Measurements from ENCODE around the gene VPS33A. TPM values are rescaled to one million over a fixed set of nuclear protein-coding genes. Genes with fewer than 3 reads are reported as not detected.

Gene VPS33A
- total and polyA plus RNA-seq, 2 experiments from 2014 or later, result 18.6 to 37.4 TPM

GRCh38 chr12:122297494-122297893 lies 31.2 kb upstream of the VPS33A start:
- Histone ChIP-seq H3K27ac (no peak overlapping the region), H3K4me3 (no peak overlapping the region), H3K4me1 (ENCODE audit: low read depth) (no peaks in the 10 kb centered on the region), H3K36me3 (peaks cover 5% of the 10 kb centered on the region), H3K27me3 (no peaks in the 10 kb centered on the region), H3K9me3 (ENCODE audit: low read depth) (no peaks in the 10 kb centered on the region)
- TF ChIP-seq CTCF (IDR thresholded peaks at IDR 0.05; ENCODE audit: low read depth, low read length), result no peak
- DNase-seq (ENCODE audit: low read depth in 1 of 2, low spot score in 1 of 2), result no peak

- H3K4me1 ChIP-seq (ENCODE audit: low read depth), result no peaks in the 10 kb centered on the region
- no peak for TF ChIP-seq CTCF (IDR thresholded peaks at IDR 0.05; ENCODE audit: low read depth, low read length)
- no peaks in the 10 kb centered on the region for H3K9me3 ChIP-seq (ENCODE audit: low read depth)
- peaks cover 5% of the 10 kb centered on the region for H3K36me3 ChIP-seq
- H3K4me3 ChIP-seq, result no peak overlapping the region
- no peaks in the 10 kb centered on the region for H3K27me3 ChIP-seq
- DNase-seq (ENCODE audit: low read depth in 1 of 2, low spot score in 1 of 2), result no peak
- H3K27ac ChIP-seq, result no peak overlapping the region
Measured at GRCh38 chr12:122295877-122296276, 29.6 kb upstream of the VPS33A start.

GRCh38 chr12:122293081-122293480 lies 26.8 kb upstream of the VPS33A start:
- no peak overlapping the region for H3K27ac ChIP-seq
- no peak for DNase-seq (ENCODE audit: low read depth in 1 of 2, low spot score in 1 of 2)
- no peaks in the 10 kb centered on the region for H3K27me3 ChIP-seq
- H3K4me1 ChIP-seq (ENCODE audit: low read depth), result no peaks in the 10 kb centered on the region
- H3K36me3 ChIP-seq, result peaks cover 5% of the 10 kb centered on the region
- no peaks in the 10 kb centered on the region for H3K9me3 ChIP-seq (ENCODE audit: low read depth)
- H3K4me3 ChIP-seq, result no peak overlapping the region
- TF ChIP-seq CTCF (IDR thresholded peaks at IDR 0.05; ENCODE audit: low read depth, low read length), result no peak

GRCh38 chr12:122291431-122291830 lies 25.1 kb upstream of the VPS33A start:
- no peaks in the 10 kb centered on the region for H3K4me1 ChIP-seq (ENCODE audit: low read depth)
- H3K27ac ChIP-seq, result no peak overlapping the region
- no peak for DNase-seq (ENCODE audit: low read depth in 1 of 2, low spot score in 1 of 2)
- TF ChIP-seq CTCF (IDR thresholded peaks at IDR 0.05; ENCODE audit: low read depth, low read length), result no peak
- H3K27me3 ChIP-seq, result no peaks in the 10 kb centered on the region
- no peaks in the 10 kb centered on the region for H3K9me3 ChIP-seq (ENCODE audit: low read depth)
- no peak overlapping the region for H3K4me3 ChIP-seq
- H3K36me3 ChIP-seq, result peaks cover 5% of the 10 kb centered on the region

- Histone ChIP-seq H3K36me3 (no peaks in the 10 kb centered on the region), H3K27ac (no peak overlapping the region), H3K9me3 (ENCODE audit: low read depth) (no peaks in the 10 kb centered on the region), H3K4me3 (no peak overlapping the region), H3K4me1 (ENCODE audit: low read depth) (peaks cover 10% of the 10 kb centered on the region), H3K27me3 (no peaks in the 10 kb centered on the region)
- no peak for TF ChIP-seq CTCF (IDR thresholded peaks at IDR 0.05; ENCODE audit: low read depth, low read length)
- DNase-seq (ENCODE audit: low read depth in 1 of 2, low spot score in 1 of 2), result no peak
Measured at GRCh38 chr12:122283680-122284079, 17.4 kb upstream of the VPS33A start.

GRCh38 chr12:122282061-122282460 lies 15.8 kb upstream of the VPS33A start:
- Histone ChIP-seq H3K4me3 (no peak overlapping the region), H3K27me3 (no peaks in the 10 kb centered on the region), H3K36me3 (peaks cover 3% of the 10 kb centered on the region), H3K27ac (no peak overlapping the region), H3K9me3 (ENCODE audit: low read depth) (no peaks in the 10 kb centered on the region), H3K4me1 (ENCODE audit: low read depth) (peaks cover 10% of the 10 kb centered on the region)
- no peak for TF ChIP-seq CTCF (IDR thresholded peaks at IDR 0.05; ENCODE audit: low read depth, low read length)
- peak in 1 of 2 donors; percentile 74 for DNase-seq (ENCODE audit: low read depth in 1 of 2, low spot score in 1 of 2)
